Stimulated activated CD4-positive, alpha-beta T cell treated with anti-CD3 and anti-CD28 coated beads, TNF-alpha, amount 100 ng/mL, for 4 hours (primary cell): ENCODE data around the gene CARD19.

Experiments
- DNase-seq, 3 experiments: peaks; one replicate each; pipeline ENCODE4 v3.0.0-alpha.2; 2020; ENCODE audit warnings: low read depth in 3 of 3

CARD19 gene

DNA sequence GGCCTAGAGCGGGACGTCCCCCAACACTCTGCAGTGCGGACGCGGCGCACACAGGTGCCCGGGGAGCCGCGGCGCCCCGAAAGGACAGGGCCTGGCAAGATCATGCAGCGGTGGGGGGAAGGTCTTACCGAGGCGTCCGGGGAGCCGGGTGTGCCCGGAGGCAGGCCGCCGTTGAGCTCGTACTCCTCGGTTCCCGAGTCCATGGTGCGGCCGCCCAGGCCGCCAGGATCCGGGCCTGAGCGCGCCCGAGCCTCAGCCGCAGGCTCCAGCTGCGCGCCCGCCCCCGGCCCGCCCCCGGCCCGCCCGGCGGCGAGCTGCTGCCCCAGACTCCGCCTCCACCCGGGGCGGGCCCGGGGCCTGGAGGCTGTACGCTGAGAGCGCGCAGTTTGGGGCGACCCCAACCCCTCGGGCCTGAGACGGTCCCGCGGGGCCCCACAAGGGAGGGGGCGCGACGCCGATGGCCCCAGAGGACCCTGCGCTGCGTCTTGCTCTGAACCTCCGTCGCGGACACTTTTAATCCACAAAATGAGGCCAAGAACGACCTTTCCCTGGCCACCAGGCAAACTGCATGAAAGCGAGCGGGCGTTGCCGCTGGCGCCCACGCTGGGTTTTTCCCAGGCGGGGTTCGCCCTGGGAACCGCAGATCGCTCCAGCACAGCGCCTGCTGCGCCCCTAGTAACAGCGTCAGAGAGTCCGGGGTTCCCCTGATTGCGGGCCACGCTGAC, 38.2 kb downstream of the CARD19 start, which contains the start of gene NINJ1:
NINJ1 (minus strand) TSS at position 237 of the 725 bp plus-strand sequence; CDS start at position 203, 34 bp downstream.
- peak; percentile 82 to 84 (median 82) for DNase-seq

DNA sequence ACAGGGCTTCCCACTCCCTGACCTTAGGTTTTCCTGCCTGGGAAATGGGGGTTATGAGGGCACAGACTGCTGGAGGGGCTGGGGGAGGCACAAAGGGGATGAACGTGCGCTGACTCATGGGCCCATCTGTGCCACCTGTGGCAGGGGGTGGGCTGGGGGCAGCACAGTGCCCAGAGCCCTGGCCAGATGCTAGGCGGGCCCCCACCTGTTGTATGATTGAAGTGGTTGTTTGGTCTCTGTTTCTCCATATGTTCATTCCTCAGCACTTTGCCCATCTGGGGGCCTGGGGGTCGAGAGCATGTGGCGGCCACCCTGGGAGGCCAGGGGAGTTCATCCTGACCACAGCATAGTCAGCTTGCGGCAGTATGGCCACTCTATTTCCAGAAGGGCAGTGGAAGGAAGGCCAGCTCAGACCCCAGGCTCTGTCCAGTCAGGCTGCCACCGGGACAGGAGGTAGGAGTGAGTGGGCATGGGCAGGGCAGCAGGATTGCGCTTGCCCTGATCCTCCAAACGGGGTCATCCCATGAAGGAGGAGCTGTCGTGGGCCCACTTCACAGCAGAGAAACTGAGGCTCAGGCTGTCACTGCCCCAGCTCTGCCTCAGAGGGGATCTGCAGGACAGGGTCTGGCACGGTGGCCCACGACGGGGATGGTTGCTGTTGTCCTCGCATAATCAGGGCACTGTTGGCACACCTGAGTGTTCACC, 38.9 kb downstream of the CARD19 start:
- DNase-seq = no peak

DNA sequence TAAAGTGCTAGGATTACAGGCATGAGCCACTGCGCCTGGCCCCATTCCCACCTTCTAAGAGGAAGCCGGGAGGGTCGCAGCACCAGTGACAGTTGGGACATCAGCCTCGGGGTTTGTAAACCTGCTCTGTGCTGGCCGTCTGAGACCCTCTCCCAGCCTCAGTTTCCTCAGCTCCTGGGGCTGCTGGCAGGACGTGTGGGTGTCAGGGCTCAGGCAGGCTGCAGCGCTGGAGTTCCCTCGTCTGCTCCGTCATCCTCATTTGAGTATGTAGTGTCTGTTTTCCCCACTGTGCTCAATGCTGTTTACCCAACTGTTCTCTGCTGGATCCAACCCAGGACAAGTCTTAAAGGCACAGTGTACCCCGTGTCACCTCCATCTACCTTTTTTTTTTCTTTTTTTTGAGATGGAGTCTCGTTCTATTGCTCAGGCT, 40.0 kb downstream of the CARD19 start:
- DNase-seq = no peak

DNA sequence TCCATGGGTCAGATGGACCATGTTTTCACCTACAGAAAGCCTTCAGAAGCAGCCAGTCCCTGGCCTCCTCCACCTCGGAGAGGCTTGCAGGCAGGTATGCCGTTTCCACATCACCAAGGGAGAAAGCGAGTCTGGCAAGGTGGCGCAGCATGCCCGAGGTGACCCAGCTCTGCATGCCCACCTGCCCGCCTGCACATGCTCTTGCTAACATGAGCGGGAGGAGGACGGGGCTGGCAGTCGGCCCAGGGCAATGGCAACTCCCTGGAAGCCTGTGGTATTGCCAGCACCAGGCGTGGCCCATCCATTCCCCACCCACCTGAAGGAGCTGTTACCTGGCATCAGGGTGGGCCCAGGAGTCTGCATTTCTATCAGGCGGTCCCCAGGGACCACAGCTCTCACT, 41.3 kb downstream of the CARD19 start:
- DNase-seq = no peak

DNA sequence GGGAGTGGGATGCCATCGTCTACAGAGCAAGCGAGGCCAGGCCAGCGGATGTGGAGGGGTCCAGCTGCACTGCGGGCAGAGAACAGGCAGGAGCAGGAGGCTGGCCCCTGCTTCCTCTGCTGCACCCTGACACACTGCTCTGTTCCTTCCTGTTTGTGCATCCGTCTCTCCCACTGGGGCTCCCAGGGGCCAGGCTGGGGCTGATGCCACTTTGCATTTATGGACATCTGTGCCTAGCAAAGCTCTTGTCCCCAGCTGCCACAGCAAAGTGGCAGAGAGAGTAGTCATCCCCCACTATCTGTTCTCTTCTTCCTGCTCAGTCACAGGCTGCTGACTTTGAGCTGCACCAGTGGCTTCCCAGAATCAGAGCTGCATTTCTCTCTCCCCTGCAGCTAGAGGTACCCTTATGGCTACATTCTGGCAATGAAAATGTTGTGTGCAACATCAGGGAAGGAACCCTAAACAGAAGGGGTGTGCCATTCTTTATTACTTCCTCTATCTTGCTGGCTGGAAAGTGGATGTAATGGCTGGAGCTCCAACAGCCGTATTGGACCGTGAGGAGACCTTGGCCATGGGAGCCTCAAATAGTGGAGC, 42.3 kb downstream of the CARD19 start:
- no peak for DNase-seq

DNA sequence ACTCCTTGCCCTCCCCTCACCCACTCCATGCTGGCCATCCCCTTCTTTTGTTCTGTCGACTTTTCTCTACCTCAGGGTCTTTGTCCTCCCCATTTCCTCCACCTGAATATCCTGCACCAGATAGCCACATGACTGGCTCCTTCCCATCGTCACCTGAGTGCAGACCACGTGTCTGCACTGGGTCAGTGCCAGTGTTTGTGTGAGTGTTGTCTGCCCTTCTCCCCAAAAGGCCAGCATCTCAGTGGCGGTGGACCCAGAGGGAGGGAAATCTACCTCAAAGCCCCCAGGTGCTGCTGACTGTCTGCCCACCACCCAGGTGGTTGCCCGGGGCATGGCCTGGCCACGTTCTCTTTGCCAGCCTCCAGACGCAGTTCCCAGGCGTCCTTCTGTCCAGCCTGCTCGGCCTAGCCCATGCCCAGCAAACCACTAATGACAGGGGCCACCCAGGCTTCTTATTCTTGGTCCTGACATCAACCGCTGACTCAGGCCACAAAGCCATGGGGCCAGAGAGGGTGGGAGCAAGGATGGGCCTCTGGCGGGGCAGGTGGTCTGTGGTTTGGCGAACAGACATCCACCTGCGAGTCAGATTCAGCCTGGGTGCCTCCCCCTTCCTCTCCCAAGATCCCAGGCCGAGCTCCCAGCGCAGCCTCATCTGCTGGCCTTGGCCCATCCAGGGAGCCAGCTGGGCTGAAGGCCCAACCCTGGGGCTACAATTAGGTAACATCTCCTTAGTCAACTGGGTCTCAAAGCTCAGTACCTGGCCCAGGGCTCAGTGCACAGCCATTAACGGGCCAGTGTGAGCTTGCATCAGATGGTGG, 43.6 kb downstream of the CARD19 start:
- DNase-seq = no peak

DNA sequence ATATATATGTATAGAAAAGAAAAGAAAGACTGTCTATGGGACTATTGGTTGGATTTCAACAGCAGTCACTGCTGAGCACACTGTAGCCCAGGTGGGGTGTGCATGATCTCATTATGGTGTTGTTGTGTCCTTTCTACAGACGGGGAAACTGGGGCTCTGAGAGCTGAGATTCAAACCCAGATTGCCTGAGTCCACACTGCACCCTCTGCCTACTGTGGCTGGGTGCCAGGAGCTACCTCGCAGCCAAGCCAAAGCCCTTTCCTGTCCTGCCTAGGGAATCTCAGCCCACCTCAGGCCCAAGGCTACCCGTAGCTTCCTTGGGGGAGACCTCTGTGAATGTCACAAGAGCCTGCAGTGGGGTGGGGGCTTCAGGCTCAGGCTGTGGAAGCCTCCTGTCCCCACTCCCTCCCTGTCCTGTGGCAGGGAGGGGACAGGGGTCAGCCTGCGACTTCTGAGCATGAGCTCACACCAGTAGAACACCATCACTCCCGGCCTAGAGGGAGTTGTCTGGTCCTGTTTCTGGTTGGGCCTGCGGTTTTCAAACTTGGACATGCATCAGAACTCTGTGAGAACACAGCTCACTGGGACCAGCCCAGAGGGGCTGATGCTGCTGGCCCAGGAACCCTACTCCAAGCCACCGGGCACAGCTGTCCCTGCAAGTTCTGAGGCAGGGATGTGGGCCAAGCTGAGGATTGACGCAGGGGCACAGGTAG, 45.9 kb downstream of the CARD19 start:
- no peak for DNase-seq

DNA sequence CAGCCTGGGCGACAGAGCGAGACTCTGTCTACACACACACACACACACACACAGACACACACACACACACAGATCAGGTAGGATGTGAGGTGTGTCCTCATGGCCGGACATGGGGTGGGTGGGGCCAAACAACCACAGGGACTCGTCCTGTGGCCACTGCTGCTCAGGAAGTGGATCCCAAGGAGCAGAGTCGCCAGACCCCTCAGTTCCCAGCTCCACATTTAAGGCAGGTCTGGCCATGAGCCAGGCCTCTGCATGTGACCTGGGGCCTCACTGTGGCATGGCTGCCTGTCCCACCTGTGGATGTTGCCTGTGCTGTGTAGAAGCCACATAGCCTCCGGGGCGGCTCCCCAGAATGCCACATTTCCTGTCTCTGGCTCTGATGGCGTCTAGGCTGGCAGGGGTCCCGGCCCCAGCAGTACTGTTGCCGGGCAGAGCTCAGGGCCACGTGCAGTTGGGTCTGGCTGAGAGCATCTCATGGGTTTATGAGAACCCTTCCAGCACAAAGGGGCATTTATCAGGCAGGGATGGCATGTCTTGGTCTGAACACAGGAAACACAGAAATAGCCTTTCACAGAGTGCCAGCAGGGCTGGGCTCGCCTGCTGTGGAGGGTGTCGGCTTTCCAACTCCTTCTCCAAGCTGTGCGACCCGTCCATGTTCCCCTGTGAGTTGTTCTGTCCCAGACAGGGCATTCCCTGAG, 48.0 kb downstream of the CARD19 start:
- no peak for DNase-seq

DNA sequence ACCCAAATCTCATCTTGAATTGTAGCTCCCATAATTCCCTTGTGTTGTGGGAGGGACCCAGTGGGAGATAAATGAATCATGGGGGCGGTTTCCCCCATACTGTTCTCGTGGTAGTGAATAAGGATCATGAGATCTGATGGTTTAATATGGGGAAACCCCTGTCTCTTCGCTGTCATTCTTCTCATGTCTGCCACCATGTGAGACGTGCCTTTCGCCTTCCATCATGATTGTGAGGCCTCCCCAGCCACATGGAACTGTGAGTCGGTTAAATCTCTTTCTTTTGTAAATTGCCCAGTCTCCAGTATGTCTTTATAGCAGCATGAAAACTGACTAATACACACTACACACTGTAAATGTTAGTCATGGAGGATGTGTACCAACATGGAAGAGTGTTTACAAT, 50.7 kb downstream of the CARD19 start:
- peak in 1 of 3 experiments; percentile 22 for DNase-seq

DNA sequence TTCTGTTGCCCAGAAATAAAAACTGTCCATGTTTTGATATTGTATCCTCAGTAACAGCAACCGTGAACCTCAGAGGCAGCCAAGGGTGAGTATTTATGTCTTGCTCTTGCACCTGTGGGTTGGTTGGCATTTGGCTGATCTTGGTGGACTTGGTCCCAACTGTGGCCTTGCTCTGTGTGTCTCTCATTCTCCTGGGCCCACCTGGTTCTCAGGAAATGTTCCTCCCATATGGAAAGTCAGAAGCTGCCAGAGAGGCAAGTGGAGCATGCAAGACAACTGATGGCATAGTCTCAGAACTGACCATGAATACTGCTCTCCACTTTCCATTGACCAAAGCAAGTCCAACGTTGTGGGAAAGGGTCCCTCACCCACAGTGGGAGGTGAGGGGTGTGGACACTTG, 51.6 kb downstream of the CARD19 start:
- no peak for DNase-seq

DNA sequence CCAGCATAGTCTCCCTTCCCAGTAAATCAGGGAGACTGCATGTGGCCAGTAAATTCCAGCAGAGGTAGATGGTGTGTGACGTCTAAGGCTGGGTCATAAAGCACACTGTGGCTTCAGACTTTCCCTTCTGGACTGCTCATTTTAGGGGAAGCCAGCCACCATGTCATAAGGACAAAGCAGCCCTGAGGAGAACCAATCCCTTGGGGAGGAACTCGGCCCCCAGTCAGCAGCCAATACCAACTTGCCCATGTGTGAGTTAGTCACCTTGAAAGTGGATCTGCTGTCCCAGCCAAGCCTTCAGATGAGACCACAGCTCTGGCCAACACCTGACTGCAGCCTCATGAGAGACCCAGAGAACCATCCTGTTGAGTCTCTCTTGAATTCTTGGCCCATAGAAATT, 52.7 kb downstream of the CARD19 start:
- no peak for DNase-seq

DNA sequence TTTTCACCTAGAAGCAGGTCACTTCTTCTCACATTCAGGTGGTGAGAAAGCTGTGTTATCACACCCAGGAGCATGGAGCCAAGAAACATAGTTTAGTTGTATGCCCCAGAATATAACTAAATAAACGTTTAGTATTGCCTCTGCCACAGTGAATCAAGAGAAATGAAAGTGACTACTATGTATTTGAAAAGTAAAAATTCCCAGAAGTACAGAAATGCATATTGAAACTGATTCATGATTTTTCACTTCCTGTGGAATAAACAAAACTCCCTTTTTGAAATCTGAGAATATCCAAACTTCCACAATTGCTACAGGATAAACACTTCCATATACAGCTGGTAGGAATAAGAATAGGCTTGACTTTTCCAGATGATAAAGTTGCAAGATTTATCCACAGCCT, 53.3 kb downstream of the CARD19 start:
- no peak for DNase-seq

DNA sequence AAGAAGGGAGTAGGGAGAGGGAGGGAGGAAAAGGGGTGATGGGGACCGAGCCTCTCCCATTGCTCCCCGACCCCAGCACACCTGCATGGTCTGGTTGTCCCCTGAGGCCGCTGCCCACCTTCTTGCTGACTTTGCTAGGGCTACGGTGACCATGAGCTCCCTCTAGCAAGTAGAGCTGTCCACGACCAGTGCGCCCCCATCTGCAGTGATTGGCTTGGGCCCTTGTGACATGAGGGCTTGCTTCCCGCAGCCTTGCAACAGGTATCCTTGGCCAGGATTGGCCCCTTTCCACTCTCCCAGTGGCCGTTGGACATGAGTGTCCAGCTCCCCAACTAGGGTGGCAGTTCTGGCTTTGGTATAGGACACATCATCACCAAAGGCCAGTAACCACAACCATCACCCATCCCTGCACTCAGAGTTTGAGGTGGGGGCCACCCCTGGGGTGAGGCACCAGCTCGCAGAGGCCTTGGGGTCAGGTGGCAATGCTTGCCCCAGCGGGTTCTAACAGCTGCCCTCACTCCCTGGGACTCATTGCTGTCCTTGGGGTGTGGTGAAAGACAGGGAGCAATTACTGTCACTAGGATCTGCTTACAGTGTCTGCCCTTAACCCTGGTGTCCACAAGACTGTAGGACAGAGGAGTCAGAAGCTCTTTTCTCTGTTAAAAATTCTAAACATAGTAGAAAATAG, 55.2 kb downstream of the CARD19 start:
- DNase-seq = no peak

DNA sequence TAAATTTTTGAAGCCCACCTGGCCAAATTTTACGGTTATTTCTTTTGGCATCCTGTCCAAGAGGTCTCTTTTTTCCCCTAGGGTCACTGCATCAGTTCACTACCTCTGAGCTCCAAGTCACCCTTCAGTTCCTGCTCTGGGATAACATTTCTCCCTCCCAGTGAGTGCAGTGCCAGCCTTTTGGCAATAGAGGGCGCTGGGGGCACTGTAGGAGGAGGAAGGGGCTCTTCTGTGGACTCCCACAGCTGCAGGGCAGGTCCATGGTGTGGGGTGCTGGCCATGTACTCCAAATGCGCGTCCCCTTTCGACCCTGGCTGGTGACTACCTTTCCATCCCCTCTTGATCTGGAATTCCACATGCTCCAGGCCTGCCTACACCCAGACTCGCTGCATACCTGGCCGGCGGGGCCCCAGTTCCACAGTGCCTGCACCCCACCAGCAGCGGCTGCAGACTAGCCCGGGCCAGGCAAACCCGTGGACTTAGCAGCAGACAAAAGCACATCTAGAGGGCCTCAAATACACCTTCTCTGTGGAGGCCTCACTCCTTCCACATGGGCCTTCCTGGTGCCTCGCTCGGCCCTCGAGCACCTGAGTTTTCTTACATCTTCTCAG, 58.4 kb downstream of the CARD19 start:
- no peak for DNase-seq

DNA sequence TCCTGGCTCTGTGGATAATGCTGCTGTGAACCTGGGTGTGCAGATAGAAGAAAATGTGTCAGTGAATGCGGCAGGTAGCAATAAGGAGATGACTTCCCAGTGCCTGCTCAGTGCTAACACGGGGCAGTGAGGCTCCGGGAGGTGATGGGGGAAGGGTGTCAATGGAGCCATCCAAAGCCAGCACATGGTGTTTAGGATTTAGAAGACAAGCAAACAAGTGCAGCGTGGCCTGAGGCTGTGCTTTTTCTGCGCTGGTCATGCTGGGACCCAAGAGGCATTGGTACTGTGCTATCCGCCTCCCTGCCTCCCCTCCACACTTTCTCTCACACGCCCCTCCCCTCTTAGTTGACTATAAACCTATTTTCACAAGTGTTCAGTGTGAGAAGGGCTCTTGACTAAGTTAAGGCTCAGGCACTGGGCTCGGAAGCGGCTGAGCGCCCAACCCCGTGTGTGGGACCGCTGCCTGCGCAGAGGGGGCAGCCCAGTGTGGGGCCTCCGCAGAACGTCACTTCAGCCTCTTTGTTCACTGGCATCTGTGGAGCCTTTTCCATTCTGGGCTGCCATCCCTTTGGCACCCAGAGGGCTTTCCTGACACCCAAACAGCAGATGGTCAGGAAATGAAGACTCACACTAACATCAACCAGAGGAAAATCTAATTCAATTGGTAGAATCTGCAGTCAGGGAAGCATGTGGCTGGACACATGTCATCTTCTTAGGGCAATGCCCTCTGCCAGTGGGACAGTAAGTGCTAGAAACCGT, 59.9 kb downstream of the CARD19 start:
- DNase-seq = no peak

DNA sequence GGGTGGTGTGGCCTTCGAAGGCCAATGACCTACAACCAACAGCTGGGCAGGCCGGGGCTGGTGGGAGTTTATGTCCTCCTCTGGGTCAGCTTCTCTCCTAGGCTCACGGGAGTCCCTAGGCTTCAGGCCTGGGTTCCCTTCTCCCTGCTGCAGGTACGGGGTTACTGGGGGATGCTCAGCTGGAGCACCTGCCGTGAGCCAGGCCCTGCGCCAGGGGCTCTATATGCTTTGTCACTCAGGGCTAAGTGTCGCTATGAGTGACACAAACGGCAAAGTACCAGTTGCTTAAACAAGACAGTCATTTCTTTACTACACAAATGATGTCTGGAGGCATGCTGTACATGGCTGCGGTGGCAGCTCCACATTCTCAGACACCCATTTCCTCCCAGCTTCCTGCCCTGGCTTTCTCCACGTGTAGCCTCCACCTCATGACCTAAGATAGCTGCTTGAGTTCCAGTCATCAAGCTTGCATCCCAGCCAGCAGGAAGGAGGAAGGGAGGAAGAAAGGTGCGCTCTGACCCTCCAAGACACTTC, 60.5 kb downstream of the CARD19 start:
- no peak for DNase-seq

DNA sequence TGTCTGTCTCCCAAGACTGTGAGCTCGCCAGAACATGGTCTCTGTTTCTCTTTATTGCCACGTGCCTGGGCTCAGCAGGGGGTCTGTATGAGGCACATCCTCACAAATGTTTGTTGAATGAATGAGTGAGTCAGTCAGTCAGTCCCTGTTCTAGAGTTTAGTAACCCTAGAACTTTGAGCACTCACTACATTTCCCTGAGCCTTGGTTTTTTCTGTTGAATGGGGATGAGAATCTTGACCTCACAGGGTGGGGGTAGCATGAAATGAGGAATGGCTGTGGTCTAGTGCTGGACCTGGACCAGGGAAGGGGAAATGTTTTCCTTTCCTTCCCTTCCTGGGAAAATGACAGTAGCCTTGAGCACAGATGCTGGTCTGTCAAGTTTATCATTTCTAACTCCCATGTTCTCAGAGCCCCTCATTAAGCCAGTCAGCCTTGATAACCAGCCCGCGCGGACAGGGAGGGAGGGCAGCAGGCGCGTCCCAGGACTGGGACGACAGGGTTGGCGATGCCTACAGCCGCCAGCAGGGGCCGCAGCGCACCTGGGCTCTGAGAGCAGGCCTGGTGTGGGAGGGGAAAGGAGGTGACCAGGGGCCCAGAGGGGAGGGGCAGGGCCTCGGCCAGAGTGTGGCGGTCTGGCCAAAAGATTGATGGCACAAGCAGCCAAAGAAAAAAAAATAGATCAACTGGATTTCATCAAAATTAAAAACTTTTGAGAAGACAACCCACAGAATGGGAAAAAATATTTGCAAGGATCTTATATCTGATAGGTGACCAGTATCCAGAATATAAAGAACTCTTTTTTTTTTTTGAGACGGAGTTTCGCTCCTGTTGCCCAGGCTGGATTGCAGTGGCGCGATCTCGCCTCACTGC, 63.8 kb downstream of the CARD19 start:
- DNase-seq = peak; percentile 43 to 61 (median 45)
